Measurements from ENCODE around the gene ALKBH3.

ALKBH3 gene

GRCh38 chr11:43880640-43881159, at the start of gene ALKBH3:
Gene ALKBH3, plus strand, starts transcription at chr11:43880831. Its CDS starts 1,822 bp downstream, at chr11:43882653.
- DNase-seq, result peak; percentile 88

DNA sequence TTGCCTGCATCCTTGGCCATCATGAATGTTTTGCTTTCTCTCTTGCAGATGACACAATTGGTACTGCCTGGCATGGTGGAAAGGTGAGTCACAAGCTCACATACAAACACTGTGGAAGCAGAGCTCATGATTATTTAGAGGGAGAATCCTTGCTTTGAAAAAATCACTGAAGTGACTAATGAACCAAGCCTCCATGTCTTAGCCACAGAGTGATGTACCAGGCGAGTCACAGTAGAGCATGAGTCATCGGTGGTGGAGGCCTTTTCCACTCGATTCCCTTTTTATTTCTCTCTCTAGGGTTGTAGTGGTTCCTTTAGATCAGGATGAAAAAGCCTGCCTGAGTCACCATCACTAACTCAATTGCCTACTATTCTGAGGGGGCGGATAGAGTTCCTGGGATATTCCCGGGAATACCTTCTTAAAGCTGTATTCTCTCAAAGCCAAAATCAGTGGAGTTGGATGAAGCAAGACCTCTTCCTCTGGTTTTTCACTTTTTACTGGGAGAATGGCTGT, 49.6 kb upstream of the ALKBH3 start:
- peak; percentile 89 for DNase-seq

GRCh38 chr11:43832536-43832935, 48.1 kb upstream of the ALKBH3 start:
- no peak for DNase-seq

GRCh38 chr11:43833657-43834073, 47.0 kb upstream of the ALKBH3 start:
- DNase-seq, result peak; percentile 22

DNA sequence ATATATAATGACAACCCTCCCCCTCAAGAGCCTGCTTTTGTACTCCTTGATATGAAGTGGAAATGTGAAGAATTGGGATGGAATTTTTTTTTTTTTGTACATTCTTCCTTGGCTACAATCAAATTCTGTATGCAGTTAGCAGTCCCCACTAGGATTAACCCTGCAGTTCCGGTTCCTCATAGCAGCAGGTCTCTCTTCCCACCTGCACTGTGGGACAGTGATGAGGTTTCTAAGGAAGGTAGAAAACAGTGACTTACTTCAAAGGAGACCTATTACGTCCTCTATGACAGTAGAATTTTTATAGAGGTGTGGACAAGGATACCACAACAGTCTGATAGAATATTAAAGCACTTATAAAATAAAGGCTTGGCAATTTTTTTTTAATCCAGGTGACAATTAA, 46.3 kb upstream of the ALKBH3 start:
- no peak for DNase-seq

GRCh38 chr11:43835104-43835503, 45.5 kb upstream of the ALKBH3 start:
- DNase-seq, result no peak

- no peak for DNase-seq
Observed at GRCh38 chr11:43837879-43838278, 42.8 kb upstream of the ALKBH3 start.

GRCh38 chr11:43842021-43842420, 38.6 kb upstream of the ALKBH3 start:
- no peak for DNase-seq

- DNase-seq, result no peak
Observed at GRCh38 chr11:43845816-43846215, 34.8 kb upstream of the ALKBH3 start.

DNA sequence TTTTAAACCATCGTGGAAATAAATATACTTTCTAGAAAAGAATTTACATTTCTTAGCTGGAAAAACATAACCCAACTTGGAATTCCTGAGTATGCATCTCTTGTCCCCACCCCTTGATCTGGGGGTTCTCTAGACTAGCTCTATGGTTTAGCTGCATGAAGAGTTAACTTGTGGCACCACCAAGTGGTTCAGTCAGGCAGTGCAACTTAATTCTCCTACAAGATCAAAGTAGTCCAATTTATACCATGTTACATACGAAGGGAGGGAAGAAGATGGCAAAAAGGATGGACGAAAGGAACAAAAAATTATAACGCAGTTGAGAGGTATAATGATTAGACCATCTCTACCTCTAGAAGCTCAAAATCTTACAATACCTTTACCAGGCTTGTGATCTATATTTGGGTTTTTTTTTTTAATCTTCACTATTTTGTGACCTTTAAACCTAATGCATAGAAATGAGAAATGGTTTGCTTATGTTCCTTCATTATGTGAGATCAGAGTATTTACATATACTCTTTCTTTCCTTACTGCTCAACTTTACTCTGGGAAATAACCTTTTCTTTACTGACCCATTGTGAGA, 28.5 kb upstream of the ALKBH3 start:
- peak; percentile 51 for DNase-seq

GRCh38 chr11:43853781-43854180, 26.9 kb upstream of the ALKBH3 start:
- no peak for DNase-seq

DNA sequence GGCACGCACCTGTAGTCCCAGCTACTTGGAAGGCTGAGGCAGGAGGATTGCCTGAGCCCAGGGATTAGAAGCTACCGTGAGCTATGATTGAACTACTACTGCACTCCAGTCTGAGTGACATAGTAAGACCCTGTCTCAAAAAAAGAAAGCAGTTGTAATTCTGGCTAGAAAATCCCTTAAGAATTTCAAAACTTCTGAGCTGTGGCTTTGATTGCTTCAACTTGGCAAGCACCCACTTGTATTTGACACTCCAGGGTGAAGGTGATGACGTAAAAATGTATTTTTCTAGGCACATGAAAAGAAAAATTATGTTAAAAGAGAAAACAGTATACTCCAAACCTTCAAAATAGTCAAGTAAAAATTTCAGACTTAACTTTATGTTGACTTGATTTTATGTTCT, 23.6 kb upstream of the ALKBH3 start:
- DNase-seq, result no peak

DNA sequence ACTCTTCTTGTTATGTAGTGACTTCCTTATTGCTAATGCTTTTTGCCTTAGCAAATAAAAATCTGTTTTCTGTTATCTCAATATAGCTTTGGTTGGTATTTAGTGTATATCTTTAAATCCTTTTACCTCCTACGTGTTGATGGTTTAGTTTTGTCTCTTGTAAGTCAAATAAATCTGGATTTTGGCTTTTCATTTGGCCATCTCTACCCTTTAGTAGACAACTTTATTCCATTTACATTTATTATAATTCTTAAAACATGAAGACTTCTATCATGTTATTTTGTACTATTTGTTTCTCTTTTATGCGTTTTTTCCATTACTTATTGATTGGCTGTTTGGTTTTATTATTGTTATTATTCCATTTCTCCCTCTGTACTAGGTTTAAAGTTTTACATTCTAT, 19.5 kb upstream of the ALKBH3 start:
- no peak for DNase-seq

- no peak for DNase-seq
Observed at GRCh38 chr11:43866520-43866919, 14.1 kb upstream of the ALKBH3 start.

DNA sequence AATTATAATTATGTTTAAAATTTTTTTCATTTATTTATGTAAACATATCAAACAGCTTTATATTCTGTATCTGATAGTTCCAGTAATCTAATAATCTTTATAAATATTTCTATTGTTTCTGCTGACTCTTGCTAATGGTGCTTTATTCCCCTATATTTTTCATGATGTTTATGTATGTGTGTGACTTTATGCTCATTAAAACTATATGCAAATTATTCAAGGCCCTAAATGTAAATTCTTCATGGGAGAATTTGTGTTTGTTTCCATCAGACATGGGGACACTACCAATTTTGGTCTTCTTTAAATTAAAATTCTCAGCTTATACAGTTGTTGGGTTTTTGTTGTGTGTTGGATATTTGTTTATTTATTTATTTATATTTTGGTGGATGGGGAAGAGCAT, 13.7 kb upstream of the ALKBH3 start:
- DNase-seq, result no peak

- peak; percentile 98 for DNase-seq
Observed at GRCh38 chr11:43868852-43869567, 11.6 kb upstream of the ALKBH3 start.

- no peak for DNase-seq
Observed at GRCh38 chr11:43871051-43871450, 9.6 kb upstream of the ALKBH3 start.

- DNase-seq, result no peak
Observed at GRCh38 chr11:43872995-43873394, 7.6 kb upstream of the ALKBH3 start.

DNA sequence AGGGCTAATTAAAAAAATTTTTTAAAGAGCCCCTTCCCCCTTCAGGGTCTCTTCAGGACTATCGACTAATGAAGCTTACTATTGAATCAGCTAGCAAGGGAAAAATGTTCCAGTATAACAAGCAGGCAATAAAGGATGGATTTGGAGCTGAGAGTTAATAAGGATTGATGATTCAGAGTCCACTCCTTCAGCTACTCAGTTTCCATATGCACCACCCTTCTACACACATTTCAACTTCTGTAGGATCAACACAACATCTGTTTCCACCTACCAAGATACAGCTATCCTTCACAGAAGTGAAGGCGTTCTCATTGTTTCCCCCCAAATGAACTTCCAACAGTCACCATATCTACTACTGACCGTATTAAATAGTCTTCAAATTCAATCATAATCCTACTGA, 6.6 kb upstream of the ALKBH3 start:
- no peak for DNase-seq

DNA sequence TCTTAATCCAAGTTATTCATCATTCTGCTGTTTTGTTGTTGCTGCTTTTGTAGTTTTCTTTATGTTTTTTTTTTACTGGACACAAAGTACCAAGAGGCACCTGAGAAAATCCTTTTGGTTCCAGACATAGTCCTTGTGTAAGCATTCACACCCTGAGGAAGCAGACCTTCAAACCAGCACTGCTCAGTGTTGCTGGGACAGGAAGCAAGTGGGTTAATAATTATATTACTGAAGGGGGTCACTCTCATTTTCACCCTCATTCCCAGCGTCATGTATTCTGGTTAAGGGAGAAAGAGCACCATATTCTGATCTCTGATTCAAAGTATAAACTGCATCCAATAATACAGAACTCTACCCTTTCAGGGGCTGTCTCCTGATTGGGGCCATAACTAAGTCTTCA, 5.9 kb upstream of the ALKBH3 start:
- DNase-seq, result no peak

GRCh38 chr11:43879789-43880639, 617 bp upstream of the ALKBH3 start:
- no peak for DNase-seq

DNA sequence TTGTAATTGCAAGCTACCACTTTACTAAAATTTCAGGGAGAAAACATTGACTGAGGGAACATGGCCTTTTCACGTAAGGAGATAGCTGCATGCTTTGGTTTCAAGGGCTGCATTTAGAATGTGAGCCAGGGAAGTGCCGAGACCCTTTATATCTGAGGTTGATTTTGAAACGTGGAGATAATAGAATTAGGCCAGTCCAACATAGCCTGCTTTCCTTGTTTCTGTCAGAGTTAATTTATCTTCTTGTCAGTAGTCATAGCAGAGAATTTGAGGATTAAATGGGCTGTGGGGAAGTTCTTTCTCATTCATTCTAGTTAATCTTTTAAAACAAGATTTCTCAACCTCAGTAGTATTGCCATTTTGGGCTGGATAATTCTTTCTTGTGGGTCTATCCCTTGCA, 12.2 kb downstream of the ALKBH3 start:
- no peak for DNase-seq

- no peak for DNase-seq
Observed at GRCh38 chr11:43894546-43894945, 13.9 kb downstream of the ALKBH3 start.
